GM12878 (cell line): ENCODE data around the gene CDHR2. TPM values are rescaled to one million over a fixed set of nuclear protein-coding genes. Genes with fewer than 3 reads are reported as not detected.

ENCODE experiments used
- ATAC-seq: fragments of 200-7000 bp; cut with Tn5 transposase; 3 replicates; pipeline ENCODE4 v1.9.1; 2020; ENCODE audit warnings: mild to moderate bottlenecking, moderate library complexity
- BruUV-seq: library from RNA; stranded (reverse); fragments of 400-500 nt; replicated peaks from 2 replicates; lab custom pipeline; 2021; lab: Mats Ljungman, UMichigan
- CTCF ChIA-PET: fragments of 300-600 bp; sonication (Branson Sonifier 250); formaldehyde crosslinking; extraction: SDS; loops from one replicate; lab custom pipeline; 2021; ENCODE audit warnings: inconsistent platforms; lab: Yijun Ruan, JAX
- POLR2A ChIA-PET: fragments of 350-600 bp; formaldehyde crosslinking; extraction: SDS; loops from one replicate; lab custom pipeline; 2021; ENCODE audit warnings: inconsistent platforms; lab: Charles Lee
- RAD21 ChIA-PET: fragments of 300-600 bp; sonication (Branson Sonifier 250); formaldehyde crosslinking; loops from one replicate; lab custom pipeline; 2023; ENCODE audit warnings: antibody characterized with exemption; ENCODE audit not compliant: unreplicated experiment; lab: Charles Lee
- SMC1A ChIA-PET: fragments of 300-600 bp; sonication (Branson Sonifier 250); formaldehyde crosslinking; loops from one replicate; lab custom pipeline; 2023; ENCODE audit not compliant: unreplicated experiment, uncharacterized antibody; lab: Charles Lee
- DNase-seq: peaks from one replicate; pipeline ENCODE4 v3.0.0-alpha.2; 2011; ENCODE audit warnings: low read depth, low spot score
- FAIRE-seq: peaks from 3 replicates; lab custom pipeline; 2011; peaks lifted over from hg19 to GRCh38; lab: Jason Lieb, UNC
- H2AFZ ChIP-seq: 2 replicates; pipeline ENCODE4 v1.6.0; 2011; ENCODE audit warnings: low read depth, low read length, control low read depth; ENCODE audit not compliant: control insufficient read depth
- H3K27ac ChIP-seq: 2 replicates; pipeline ENCODE4 v1.5.1; 2011; ENCODE audit warnings: control low read depth; ENCODE audit not compliant: control insufficient read depth, insufficient read depth
- H3K27me3 ChIP-seq, 2 experiments: replicated peaks in 1 of 2; 2 replicates each; pipeline versions ENCODE4 v1.6.0 to v1.6.1; 2011; ENCODE audit warnings: low read length in 1 of 2; ENCODE audit not compliant: control insufficient read depth in 2 of 2, insufficient read depth in 2 of 2
- H3K36me3 ChIP-seq, 2 experiments: 2 replicates each; pipeline ENCODE4 v1.5.1; 2011; ENCODE audit warnings: low read length in 1 of 2; ENCODE audit not compliant: control insufficient read depth in 2 of 2, insufficient read depth in 2 of 2
- H3K4me1 ChIP-seq: 2 replicates; pipeline ENCODE4 v1.6.1; 2011; ENCODE audit warnings: mild to moderate bottlenecking, low read length, moderate library complexity, mixed read lengths; ENCODE audit not compliant: control insufficient read depth, insufficient read depth
- H3K4me2 ChIP-seq: 2 replicates; pipeline ENCODE4 v1.6.0; 2011; ENCODE audit warnings: control low read depth; ENCODE audit not compliant: control insufficient read depth, insufficient read depth
- H3K4me3 ChIP-seq: fragments of 200-600 bp; sonication (generic); 2 replicates; pipeline ENCODE4 v1.5.1; 2016
- H3K79me2 ChIP-seq: 2 replicates; pipeline ENCODE4 v1.6.0; 2011; ENCODE audit warnings: low read length; ENCODE audit not compliant: control insufficient read depth, insufficient read depth
- H3K9ac ChIP-seq: 2 replicates; pipeline ENCODE4 v1.8.0; 2011; ENCODE audit warnings: low read length, control low read depth, mixed read lengths; ENCODE audit not compliant: control insufficient read depth, insufficient read depth
- H3K9me3 ChIP-seq: replicated peaks from 3 replicates; pipeline ENCODE4 v1.5.1; 2011; ENCODE audit warnings: mild to moderate bottlenecking, low read length; ENCODE audit not compliant: control insufficient read depth, insufficient read depth
- H4K20me1 ChIP-seq: 2 replicates; pipeline ENCODE4 v1.6.0; 2011; ENCODE audit not compliant: control insufficient read depth, insufficient read depth
- BCL11A ChIP-seq: IDR thresholded peaks from 2 replicates; pipeline ENCODE4 v1.6.1; 2011; ENCODE audit warnings: low read depth, low read length
- BMI1 ChIP-seq: fragments of 450-650 bp; IDR thresholded peaks from 2 replicates; pipeline ENCODE4 v1.6.1; 2016; ENCODE audit warnings: mild to moderate bottlenecking, moderate library complexity, borderline replicate concordance
- E2F4 ChIP-seq: IDR thresholded peaks from 2 replicates; pipeline ENCODE4 v1.6.1; 2012; ENCODE audit warnings: low read depth, low read length, improper control_type of control experiment
- HDAC2 ChIP-seq: fragments of 200-600 bp; sonication (generic); IDR thresholded peaks from 2 replicates; pipeline ENCODE4 v1.6.1; 2017
- HDAC6 ChIP-seq: fragments of 200-600 bp; sonication (generic); IDR thresholded peaks from one replicate; pipeline ENCODE4 v1.8.0; 2017; ENCODE audit warnings: antibody characterized with exemption; ENCODE audit not compliant: unreplicated experiment
- KAT2A ChIP-seq: conservative IDR thresholded peaks from 2 replicates; pipeline ENCODE4 v1.6.1; 2011; ENCODE audit warnings: low read depth, low read length; ENCODE audit not compliant: control insufficient read depth
- KDM1A ChIP-seq: fragments of 200-600 bp; sonication (generic); IDR thresholded peaks from 2 replicates; pipeline ENCODE4 v1.6.1; 2016; ENCODE audit warnings: borderline replicate concordance
- LARP7 ChIP-seq: fragments of 450-650 bp; IDR thresholded peaks from 2 replicates; pipeline ENCODE4 v1.6.1; 2017; ENCODE audit warnings: mild to moderate bottlenecking
- MAX ChIP-seq: IDR thresholded peaks from 2 replicates; pipeline ENCODE4 v1.6.1; 2012; ENCODE audit warnings: low read depth, low read length, improper control_type of control experiment
- MTA2 ChIP-seq: fragments of 450-650 bp; IDR thresholded peaks from 2 replicates; pipeline ENCODE4 v1.6.1; 2016; ENCODE audit warnings: low read depth, mild to moderate bottlenecking, moderate library complexity
- NBN ChIP-seq: fragments of 450-650 bp; IDR thresholded peaks from 2 replicates; pipeline ENCODE4 v1.6.1; 2016
- NR2C1 ChIP-seq: fragments of 450-650 bp; IDR thresholded peaks from 2 replicates; pipeline ENCODE4 v1.6.1; 2017; ENCODE audit warnings: antibody characterized with exemption, mild to moderate bottlenecking, moderate library complexity
- NR2F1 ChIP-seq: fragments of 450-650 bp; conservative IDR thresholded peaks from 2 replicates; pipeline ENCODE4 v1.6.1; 2017; ENCODE audit warnings: mild to moderate bottlenecking
- PBX3 ChIP-seq: IDR thresholded peaks from 2 replicates; pipeline ENCODE4 v1.6.1; 2011; ENCODE audit warnings: mild to moderate bottlenecking, low read depth, low read length, moderate library complexity; ENCODE audit not compliant: insufficient replicate concordance
- RAD51 ChIP-seq: fragments of 450-650 bp; IDR thresholded peaks from 2 replicates; pipeline ENCODE4 v1.6.1; 2016; ENCODE audit warnings: moderate library complexity, mild to moderate bottlenecking, inconsistent platforms
- SP1 ChIP-seq: IDR thresholded peaks from one replicate; pipeline ENCODE4 v1.6.1; 2011; ENCODE audit warnings: low read depth, low read length
- ZNF24 ChIP-seq: fragments of 450-650 bp; IDR thresholded peaks from 2 replicates; pipeline ENCODE4 v1.6.1; 2017; ENCODE audit warnings: antibody characterized with exemption, mild to moderate bottlenecking
- ZNF384 ChIP-seq: IDR thresholded peaks from 2 replicates; pipeline ENCODE4 v1.6.1; 2012; ENCODE audit warnings: low read depth, mild to moderate bottlenecking, low read length, improper control_type of control experiment, borderline replicate concordance
- ZSCAN29 ChIP-seq: fragments of 450-650 bp; IDR thresholded peaks from 2 replicates; pipeline ENCODE4 v1.6.1; 2017; ENCODE audit warnings: mild to moderate bottlenecking, moderate library complexity
- WGBS: methylation state at CpG from one replicate; pipeline ENCODE4 v1.1.6; 2016; ENCODE audit warnings: low lambda C conversion rate; ENCODE audit not compliant: insufficient replicate concordance, insufficient coverage; ENCODE audit errors: missing lambda C conversion rate; 5-methylcytosine and 5-hydroxymethylcytosine counted together
- in situ Hi-C: fragments of 300-500 bp; cut with MboI; formaldehyde crosslinking; loops from 9 replicates; pipeline ENCODE4 v1.14.3; 2018; ENCODE audit warnings: mixed read lengths
- intact Hi-C: fragments of 100-400 bp; cut with micrococcal nuclease; formaldehyde crosslinking; loops from one replicate; pipeline ENCODE4 v1.14.2; 2022; ENCODE audit not compliant: unreplicated experiment
- polyA plus RNA-seq, 11 experiments: library from polyadenylated mRNA; depleted of rRNA in 4 of 11; unstranded in 6 of 11; stranded (reverse) in 5 of 11; fragments of >200 nt; fragmentation: Nextera tagmentation in 4 of 11; fragmentation: Illumina TruSeq in 1 of 11; extraction: Ambion mirVana in 4 of 11; extraction: Trizol in 1 of 11; gene quantifications; 1 replicate in 1 of 11; 2 replicates in 10 of 11; pipeline versions ENCODE4 v1.2.1 to v1.2.3, GENCODE V29; 2011 to 2016; ENCODE audit warnings: inconsistent platforms in 2 of 11, missing spikeins in 2 of 11, low read depth in 1 of 11
- total RNA-seq, 4 experiments: library from RNA; depleted of rRNA in 3 of 4; stranded (reverse); fragments of >200 nt in 3 of 4; fragmentation: Illumina TruSeq in 1 of 4; extraction: Trizol in 1 of 4; gene quantifications; 2 replicates each; pipeline versions ENCODE4 v1.2.1 to v1.2.3, GENCODE V29; 2013 to 2021
- TF ChIP-seq, protein P1 (sequence below): fragments of 450-650 bp; IDR thresholded peaks from 2 replicates; pipeline ENCODE4 v1.6.1; 2017; ENCODE audit warnings: mild to moderate bottlenecking

CDHR2 gene
- total and polyA plus RNA-seq, 10 of the 15 experiments (the other 5 are each of a cell fraction or from before 2014, with no cell fraction given), result 0.03 to 0.46 (median 0.06) TPM; not detected in 5

- TF ChIP-seq, protein P1, sequence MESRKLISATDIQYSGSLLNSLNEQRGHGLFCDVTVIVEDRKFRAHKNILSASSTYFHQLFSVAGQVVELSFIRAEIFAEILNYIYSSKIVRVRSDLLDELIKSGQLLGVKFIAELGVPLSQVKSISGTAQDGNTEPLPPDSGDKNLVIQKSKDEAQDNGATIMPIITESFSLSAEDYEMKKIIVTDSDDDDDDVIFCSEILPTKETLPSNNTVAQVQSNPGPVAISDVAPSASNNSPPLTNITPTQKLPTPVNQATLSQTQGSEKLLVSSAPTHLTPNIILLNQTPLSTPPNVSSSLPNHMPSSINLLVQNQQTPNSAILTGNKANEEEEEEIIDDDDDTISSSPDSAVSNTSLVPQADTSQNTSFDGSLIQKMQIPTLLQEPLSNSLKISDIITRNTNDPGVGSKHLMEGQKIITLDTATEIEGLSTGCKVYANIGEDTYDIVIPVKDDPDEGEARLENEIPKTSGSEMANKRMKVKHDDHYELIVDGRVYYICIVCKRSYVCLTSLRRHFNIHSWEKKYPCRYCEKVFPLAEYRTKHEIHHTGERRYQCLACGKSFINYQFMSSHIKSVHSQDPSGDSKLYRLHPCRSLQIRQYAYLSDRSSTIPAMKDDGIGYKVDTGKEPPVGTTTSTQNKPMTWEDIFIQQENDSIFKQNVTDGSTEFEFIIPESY, result no peak
- TF ChIP-seq BMI1 (no peak), PBX3 (no peak), RAD51 (no peak), MAX (no peak)
These were observed 56.9 kb downstream of the CDHR2 start (continued) for GRCh38 chr5:176606032-176606431.

DNA sequence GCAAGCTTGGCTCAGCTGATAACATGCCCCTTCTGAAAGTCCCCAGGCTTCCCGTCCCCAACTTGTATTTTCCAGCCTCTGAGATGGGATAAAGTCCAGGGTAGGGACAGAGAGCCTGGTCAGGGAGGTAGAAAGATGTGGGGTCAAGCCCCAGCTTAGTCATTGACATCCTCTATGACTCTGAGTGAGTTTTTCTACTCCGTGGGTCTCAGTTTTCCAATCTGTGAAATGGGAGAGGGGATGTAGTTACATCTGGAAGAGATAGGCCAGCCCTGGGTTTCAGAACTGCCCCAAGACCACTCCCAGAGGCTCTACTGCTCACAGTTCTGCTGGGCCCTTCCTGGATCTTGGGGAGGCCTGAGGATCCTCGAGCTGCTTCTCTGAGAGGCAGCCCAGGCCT lies 57.7 kb downstream of the CDHR2 start:
- no peaks in the 10 kb centered on the region for H3K36me3 ChIP-seq
- ChIA-PET CTCF (no interaction called here), RAD21 (interaction anchor here (0.9 kb wide), 1 partner anchor 70 kb away, joined by 3 read pairs; the partner anchor contains the start of gene RNF44), SMC1A (interaction anchor here (1.7 kb wide), 1 partner anchor 260 kb away, joined by 4 read pairs; no protein-coding TSS in a partner anchor), POLR2A (no interaction called here)
- H3K27me3 ChIP-seq, result no peaks in the 10 kb centered on the region
- no peaks in the 10 kb centered on the region; the same call in 1 of the 2 replicates for H3K79me2 ChIP-seq
- H3K4me2 ChIP-seq, result no peak overlapping the region
- H2AFZ ChIP-seq, result no peak overlapping the region
- no peaks in the 10 kb centered on the region for H3K9me3 ChIP-seq
- WGBS, result 78% methylated on average over 3 of the region's 3 CpGs
- DNase-seq (no peak), ATAC-seq (no peak), FAIRE-seq (no peak)
- no peak overlapping the region for H3K27ac ChIP-seq
- no peak overlapping the region for H3K9ac ChIP-seq
- no peak overlapping the region for H3K4me3 ChIP-seq
- no peaks in the 10 kb centered on the region for H4K20me1 ChIP-seq
- H3K4me1 ChIP-seq, result peaks cover 12% of the 10 kb centered on the region
- in situ Hi-C loops, result no loop called here
- BruUV-seq, result TSS peak; percentile 44
- intact Hi-C loops, result no loop called here
- TF ChIP-seq MTA2 (no peak), KDM1A (no peak), SP1 (no peak), NBN (no peak), E2F4 (no peak), HDAC6 (no peak), ZNF384 (no peak), BCL11A (no peak), KAT2A (no peak), LARP7 (no peak), NR2C1 (no peak), ZNF24 (no peak), HDAC2 (no peak), ZSCAN29 (no peak), NR2F1 (no peak)
